ENCODE data around the gene MED27. TPM values are rescaled to one million over a fixed set of nuclear protein-coding genes. Genes with fewer than 3 reads are reported as not detected.

MED27 gene
- total RNA-seq, 4 donors from 2014 or later, result 10.9 to 23.1 (median 13.5) TPM

DNA sequence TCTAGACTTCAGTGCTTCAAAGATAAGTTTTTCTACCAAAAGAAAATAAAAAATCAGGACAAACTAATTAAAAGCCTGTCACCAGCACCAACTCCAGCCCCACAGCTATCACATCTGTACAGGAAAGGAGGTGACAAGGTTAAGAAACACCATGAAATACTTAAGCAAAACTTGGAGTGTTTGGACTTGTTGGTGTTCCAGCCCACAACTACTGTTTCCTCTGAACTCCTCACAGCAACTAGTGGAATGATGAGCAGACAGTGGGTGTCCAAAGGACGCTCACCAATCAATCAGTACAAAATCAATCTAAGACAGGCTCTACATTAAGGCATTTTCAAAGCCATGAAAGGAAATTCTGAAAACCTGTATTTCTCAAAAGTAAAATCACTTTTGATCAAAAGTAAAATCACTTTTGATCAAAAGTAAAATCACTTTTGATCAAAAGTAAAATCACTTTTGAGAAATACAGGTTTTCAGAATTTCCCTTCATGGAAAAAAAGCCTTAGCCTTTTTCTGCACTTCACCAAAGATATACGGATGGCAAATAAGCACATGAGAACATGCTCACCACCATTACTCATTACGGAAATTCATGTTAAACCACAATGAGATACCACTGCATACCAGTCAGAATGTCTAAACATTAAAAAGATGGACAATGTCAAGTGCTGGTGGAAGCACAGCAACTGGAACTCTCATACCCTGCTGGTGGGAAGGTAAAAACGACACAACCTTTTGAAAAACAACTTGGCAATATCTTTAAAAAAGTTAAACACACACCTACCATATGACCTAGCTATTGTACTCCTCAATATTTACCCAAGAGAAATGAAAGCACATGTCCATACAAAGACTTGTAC, 79.7 kb downstream of the MED27 start:
- no peak for TF ChIP-seq CTCF (IDR thresholded peaks at IDR 0.05)
- ATAC-seq (ENCODE audit: low FRiP score), result no peak
- DNase-seq (ENCODE audit: low spot score), result no peak

DNA sequence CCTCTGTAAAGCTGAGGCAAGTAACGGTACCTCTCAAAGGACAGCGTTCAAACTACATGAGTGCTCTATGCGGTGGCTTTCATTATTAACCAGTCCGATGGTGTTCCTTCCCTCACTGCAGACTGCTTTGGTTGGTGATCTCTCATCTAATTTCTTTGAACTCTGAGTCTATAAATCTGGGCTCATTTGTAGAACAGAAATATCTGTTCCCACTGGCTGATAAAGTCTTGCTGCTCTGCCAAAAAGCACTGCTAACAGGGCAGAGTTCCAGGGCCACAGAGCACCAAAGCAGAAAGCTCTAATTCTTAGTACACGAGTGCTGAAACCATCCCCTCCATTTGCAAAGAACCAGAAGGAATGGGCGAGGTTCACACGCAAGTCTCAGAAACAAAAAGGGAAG, 81.9 kb downstream of the MED27 start:
- no peak for TF ChIP-seq CTCF (IDR thresholded peaks at IDR 0.05)
- ATAC-seq (ENCODE audit: low FRiP score), result no peak

GRCh38 chr9:131997076-131997475, 82.6 kb downstream of the MED27 start:
- no peak for TF ChIP-seq CTCF (IDR thresholded peaks at IDR 0.05)
- ATAC-seq (ENCODE audit: low FRiP score) (no peak), DNase-seq (ENCODE audit: low spot score) (no peak)

More for the DNA sequence above, 81.9 kb downstream of the MED27 start:
- no peak for DNase-seq (ENCODE audit: low spot score)

DNA sequence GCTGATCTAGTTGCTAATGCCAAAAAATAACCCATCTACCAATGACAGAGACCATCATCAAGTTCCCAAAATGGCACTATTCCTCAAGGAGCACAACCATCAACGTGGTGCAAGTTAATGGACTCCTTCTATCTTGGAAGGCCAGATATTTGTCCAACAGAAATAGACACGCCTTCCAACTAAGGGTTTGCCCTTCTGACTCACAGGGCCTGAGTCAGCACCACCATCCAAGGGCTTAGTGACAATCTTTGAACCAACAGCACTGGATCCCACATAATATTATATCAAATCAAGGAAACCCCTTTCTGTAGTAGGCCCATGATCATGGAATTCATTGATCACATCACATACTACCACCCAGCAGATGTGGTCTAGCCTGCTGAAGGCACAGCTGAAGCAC, 84.3 kb downstream of the MED27 start:
- ATAC-seq (ENCODE audit: low FRiP score), result no peak
- no peak for TF ChIP-seq CTCF (IDR thresholded peaks at IDR 0.05)
- DNase-seq (ENCODE audit: low spot score), result no peak

GRCh38 chr9:131994364-131995125, 85.1 kb downstream of the MED27 start:
- no peak for ATAC-seq (ENCODE audit: low FRiP score)
- TF ChIP-seq CTCF (IDR thresholded peaks at IDR 0.05), result no peak
- DNase-seq (ENCODE audit: low spot score), result no peak

DNA sequence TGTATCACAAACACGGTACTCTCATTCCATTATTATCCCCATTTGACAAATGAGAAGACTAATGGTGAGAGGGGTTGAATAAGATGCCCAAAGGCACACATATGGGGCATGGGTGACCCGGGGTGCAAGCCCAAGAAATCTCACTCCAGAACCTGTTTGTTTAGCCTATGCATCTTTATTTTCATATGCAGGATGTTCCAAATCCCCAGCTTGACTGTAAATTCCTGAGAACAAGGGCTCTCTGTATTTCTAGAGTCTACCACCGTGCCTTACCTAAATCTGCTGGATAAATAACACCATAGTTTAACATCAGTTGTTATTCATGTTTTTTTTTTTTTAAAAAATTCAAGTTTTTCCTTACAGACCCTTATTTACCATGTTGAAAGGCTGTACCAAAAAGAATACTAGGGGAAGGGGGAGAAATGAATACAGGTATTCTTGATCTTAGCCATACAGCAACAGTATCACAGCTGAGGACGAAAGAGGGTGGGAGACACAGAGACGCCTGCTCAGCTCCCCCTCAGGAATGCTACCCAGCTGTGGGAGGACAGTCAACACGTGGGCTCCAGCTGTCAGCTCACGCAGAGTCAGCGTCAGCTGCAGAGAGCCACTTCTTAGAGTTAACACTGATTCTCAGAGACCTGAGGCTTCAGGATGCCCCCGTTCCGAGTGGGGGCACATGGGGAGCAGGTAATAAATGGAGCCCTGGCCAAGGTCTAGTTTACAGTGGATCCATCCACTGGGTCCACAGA, 86.6 kb downstream of the MED27 start:
- TF ChIP-seq CTCF (IDR thresholded peaks at IDR 0.05), result no peak
- DNase-seq (ENCODE audit: low spot score) (no peak), ATAC-seq (ENCODE audit: low FRiP score) (no peak)

Measured in omental fat pad (tissue), 4 donors.